Renal cortical epithelial cell (primary cell): ENCODE data around the gene LAT. TPM values are rescaled to one million over a fixed set of nuclear protein-coding genes. Genes with fewer than 3 reads are reported as not detected.

ENCODE experiments used
- total RNA-seq: library from RNA; depleted of rRNA; stranded (reverse); fragments of >200 nt; gene quantifications from 2 replicates; pipeline ENCODE4 v1.2.3, GENCODE V29; 2014

Gene LAT
- total RNA-seq, 1 donor from 2014 or later, result 0.30 TPM

Other genes with a start within 250 kb of the LAT start
- 4.5 TPM in 1 of 2 replicates, not detected in the other for gene NPIPB9, start 233.3 kb upstream of the LAT start, total RNA-seq
- gene ATXN2L, start 162.1 kb upstream of the LAT start, total RNA-seq, result 26.6 and 92.6 TPM in 2 replicates
- gene TUFM, start 138.7 kb upstream of the LAT start, total RNA-seq, result 129 and 130 TPM in 2 replicates
- 10.8 and 21.4 TPM in 2 replicates for gene SH2B1, start 121.2 kb upstream of the LAT start, total RNA-seq
- gene ATP2A1, start 106.6 kb upstream of the LAT start, total RNA-seq, result 0.10 TPM in 1 of 2 replicates, not detected in the other
- gene RABEP2, start 59.8 kb upstream of the LAT start, total RNA-seq, result 33.5 and 52.1 TPM in 2 replicates
- not detected in 2 replicates for gene CD19, start 53.1 kb upstream of the LAT start, total RNA-seq
- gene NFATC2IP, start 34.1 kb upstream of the LAT start, total RNA-seq, result 18.1 and 23.8 TPM in 2 replicates
- gene SPNS1, start 10.3 kb upstream of the LAT start, total RNA-seq, result 21.0 and 36.0 TPM in 2 replicates